Measurements from ENCODE around the gene CHD2.

Gene CHD2

GRCh38 chr15:92951800-92952457 is 51.8 kb downstream of the CHD2 start:
- Histone ChIP-seq H3K79me2 (ENCODE audit: insufficient read depth, low read length) (peaks cover 60% of the 10 kb centered on the region), H3K4me2 (ENCODE audit: insufficient read depth, low read length) (no peak overlapping the region)

DNA sequence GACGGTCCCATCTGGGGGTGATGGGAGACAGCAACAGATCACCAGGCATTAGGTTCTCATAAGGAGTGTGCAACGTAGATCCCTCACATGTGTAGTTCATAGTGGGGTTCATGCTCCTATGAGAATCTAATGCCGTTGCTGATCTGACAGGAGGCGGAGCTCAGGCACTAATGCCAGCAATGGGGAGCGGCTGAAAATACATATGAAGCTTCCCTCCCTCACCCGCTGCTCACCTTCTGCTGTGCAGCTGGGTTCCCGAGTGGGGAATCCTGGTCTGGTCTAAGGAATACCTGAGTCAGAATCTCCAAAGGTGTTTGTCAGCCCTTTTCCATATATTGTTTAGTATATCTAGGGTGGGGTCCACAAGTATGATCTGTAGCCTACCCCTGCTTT is 52.3 kb downstream of the CHD2 start:
- Histone ChIP-seq H3K36me3 (ENCODE audit: insufficient read depth, low read length) (peaks cover 100% of the 10 kb centered on the region), H3K9me3 (ENCODE audit: insufficient read depth, low read length, severe bottlenecking) (peaks cover 21% of the 10 kb centered on the region), H2AFZ (ENCODE audit: low read depth, low read length) (no peak overlapping the region), H3K4me3 (ENCODE audit: low read depth in 1 of 2, low read length in 2 of 2) (no peak overlapping the region), H3K27me3 (ENCODE audit: insufficient read depth, low read length, poor library complexity) (no peaks in the 10 kb centered on the region), H3K4me2 (ENCODE audit: insufficient read depth, low read length) (no peak overlapping the region), H3K4me1 (ENCODE audit: insufficient read depth, low read length) (no peaks in the 10 kb centered on the region), H4K20me1 (ENCODE audit: insufficient read depth, low read length) (no peaks in the 10 kb centered on the region), H3K79me2 (ENCODE audit: insufficient read depth, low read length) (peaks cover 60% of the 10 kb centered on the region), H3K9ac (ENCODE audit: low read depth, low read length) (no peak overlapping the region), H3K27ac (ENCODE audit: low read length) (no peak overlapping the region)
- no peak for ATAC-seq (ENCODE audit: insufficient read depth, low read depth)
- no peak for DNase-seq
- TF ChIP-seq CTCF (IDR thresholded peaks at IDR 0.05; ENCODE audit: borderline replicate concordance, extremely low read depth, low read length, poor library complexity, severe bottlenecking), result no peak
- TF ChIP-seq EZH2 (IDR thresholded peaks at IDR 0.05; ENCODE audit: borderline replicate concordance, low read depth, low read length, severe bottlenecking), result no peak

More at GRCh38 chr15:92951800-92952457, 51.8 kb downstream of the CHD2 start:
- Histone ChIP-seq H3K4me3 (ENCODE audit: low read depth in 1 of 2, low read length in 2 of 2) (no peak overlapping the region), H2AFZ (ENCODE audit: low read depth, low read length) (no peak overlapping the region), H3K27ac (ENCODE audit: low read length) (no peak overlapping the region), H3K36me3 (ENCODE audit: insufficient read depth, low read length) (peaks cover 100% of the 10 kb centered on the region), H4K20me1 (ENCODE audit: insufficient read depth, low read length) (no peaks in the 10 kb centered on the region), H3K9ac (ENCODE audit: low read depth, low read length) (no peak overlapping the region), H3K27me3 (ENCODE audit: insufficient read depth, low read length, poor library complexity) (no peaks in the 10 kb centered on the region), H3K4me1 (ENCODE audit: insufficient read depth, low read length) (no peaks in the 10 kb centered on the region), H3K9me3 (ENCODE audit: insufficient read depth, low read length, severe bottlenecking) (peaks cover 25% of the 10 kb centered on the region)
- TF ChIP-seq CTCF (IDR thresholded peaks at IDR 0.05; ENCODE audit: borderline replicate concordance, extremely low read depth, low read length, poor library complexity, severe bottlenecking) (no peak), EZH2 (IDR thresholded peaks at IDR 0.05; ENCODE audit: borderline replicate concordance, low read depth, low read length, severe bottlenecking) (no peak)
- DNase-seq (no peak), ATAC-seq (ENCODE audit: insufficient read depth, low read depth) (no peak)

GRCh38 chr15:92953566-92953965 is 53.4 kb downstream of the CHD2 start:
- H3K27me3 ChIP-seq (ENCODE audit: insufficient read depth, low read length, poor library complexity), result no peaks in the 10 kb centered on the region
- H4K20me1 ChIP-seq (ENCODE audit: insufficient read depth, low read length), result no peaks in the 10 kb centered on the region
- peaks cover 63% of the 10 kb centered on the region for H3K79me2 ChIP-seq (ENCODE audit: insufficient read depth, low read length)
- peaks cover 13% of the 10 kb centered on the region for H3K9me3 ChIP-seq (ENCODE audit: insufficient read depth, low read length, severe bottlenecking)
- no peak overlapping the region for H3K27ac ChIP-seq (ENCODE audit: low read length)
- H3K4me3 ChIP-seq (ENCODE audit: low read depth in 1 of 2, low read length in 2 of 2), result no peak overlapping the region
- DNase-seq (no peak), ATAC-seq (ENCODE audit: insufficient read depth, low read depth) (no peak)
- TF ChIP-seq CTCF (IDR thresholded peaks at IDR 0.05; ENCODE audit: borderline replicate concordance, extremely low read depth, low read length, poor library complexity, severe bottlenecking) (no peak), EZH2 (IDR thresholded peaks at IDR 0.05; ENCODE audit: borderline replicate concordance, low read depth, low read length, severe bottlenecking) (no peak)
- H3K9ac ChIP-seq (ENCODE audit: low read depth, low read length), result no peak overlapping the region
- H3K4me1 ChIP-seq (ENCODE audit: insufficient read depth, low read length), result no peaks in the 10 kb centered on the region
- H2AFZ ChIP-seq (ENCODE audit: low read depth, low read length), result no peak overlapping the region
- no peak overlapping the region for H3K4me2 ChIP-seq (ENCODE audit: insufficient read depth, low read length)
- peaks cover 100% of the 10 kb centered on the region for H3K36me3 ChIP-seq (ENCODE audit: insufficient read depth, low read length)
